GM19193 (cell line): ENCODE data around the gene SIGLEC5.

Experiments
- POLR2A ChIP-seq: IDR thresholded peaks from 4 replicates; pipeline ENCODE4 v1.6.1; 2011; ENCODE audit not compliant: insufficient read depth, insufficient read length; ENCODE audit errors: extremely low read depth

SIGLEC5 gene

GRCh38 chr19:51598159-51598915 is 31.9 kb downstream of the SIGLEC5 start:
- TF ChIP-seq POLR2A: no peak

GRCh38 chr19:51595190-51596175 is 34.7 kb downstream of the SIGLEC5 start:
- TF ChIP-seq POLR2A: no peak

- no peak for TF ChIP-seq POLR2A
Observed at GRCh38 chr19:51594774-51595109, 35.5 kb downstream of the SIGLEC5 start.

GRCh38 chr19:51593969-51594773 is 36.0 kb downstream of the SIGLEC5 start:
- peak; percentile 35 for TF ChIP-seq POLR2A

- no peak for TF ChIP-seq POLR2A
Observed at GRCh38 chr19:51593138-51593890, 36.9 kb downstream of the SIGLEC5 start.

- no peak for TF ChIP-seq POLR2A
Observed at GRCh38 chr19:51592521-51592920, 37.7 kb downstream of the SIGLEC5 start.

- no peak for TF ChIP-seq POLR2A
Observed at GRCh38 chr19:51590441-51590840, 39.8 kb downstream of the SIGLEC5 start.

GRCh38 chr19:51589511-51589910 is 40.7 kb downstream of the SIGLEC5 start:
- no peak for TF ChIP-seq POLR2A

- TF ChIP-seq POLR2A: no peak
Observed at GRCh38 chr19:51587264-51588191, 42.7 kb downstream of the SIGLEC5 start.

GRCh38 chr19:51586799-51587198 is 43.4 kb downstream of the SIGLEC5 start:
- no peak for TF ChIP-seq POLR2A

- TF ChIP-seq POLR2A: no peak
Observed at GRCh38 chr19:51586103-51586728, 44.0 kb downstream of the SIGLEC5 start.

- no peak for TF ChIP-seq POLR2A
Observed at GRCh38 chr19:51576850-51577249, 53.4 kb downstream of the SIGLEC5 start.

- no peak for TF ChIP-seq POLR2A
Observed at GRCh38 chr19:51573331-51573730, 56.9 kb downstream of the SIGLEC5 start.
